ENCODE results near the gene TLE4. TPM values are rescaled to one million over a fixed set of nuclear protein-coding genes. Genes with fewer than 3 reads are reported as not detected.

TLE4 gene
- total and polyA plus RNA-seq, 2 donors from 2014 or later = 5.5 to 35.7 TPM

- Histone ChIP-seq H3K4me1 (ENCODE audit: control insufficient read depth in 2 of 3, insufficient read depth in 2 of 3, low read depth in 1 of 3, low read length in 3 of 3) (no peaks in the 10 kb centered on the region), H3K27me3 (ENCODE audit: control insufficient read depth, insufficient read depth, low read length) (no peaks in the 10 kb centered on the region), H3K27ac (ENCODE audit: low read depth in 2 of 2, low read length in 2 of 2) (no peak overlapping the region), H3K9me3 (ENCODE audit: control insufficient read depth in 2 of 3, insufficient read depth in 1 of 3, low read length in 3 of 3) (no peaks in the 10 kb centered on the region), H3K9ac (ENCODE audit: low read length in 3 of 3) (no peak overlapping the region), H3K36me3 (ENCODE audit: control insufficient read depth in 2 of 3, insufficient read depth in 3 of 3, low read length in 3 of 3) (no peaks in the 10 kb centered on the region), H3K4me3 (ENCODE audit: low read length in 3 of 3) (no peak overlapping the region)
- intact Hi-C loops (cut with DNase I) = no loop called here
- no peak for DNase-seq
- no peak for TF ChIP-seq CTCF (IDR thresholded peaks at IDR 0.05; ENCODE audit: borderline replicate concordance, extremely low read depth, insufficient read depth)
- FAIRE-seq = no peak
These were observed 61.8 kb downstream of the TLE4 start for GRCh38 chr9:79633558-79633957.

- intact Hi-C loops (cut with DNase I) = no loop called here
- no peak overlapping the region for H3K27ac ChIP-seq (ENCODE audit: low read depth in 2 of 2, low read length in 2 of 2)
- H3K9ac ChIP-seq (ENCODE audit: low read length in 3 of 3) = no peak overlapping the region
- no peaks in the 10 kb centered on the region for H3K9me3 ChIP-seq (ENCODE audit: control insufficient read depth in 2 of 3, insufficient read depth in 1 of 3, low read length in 3 of 3)
- no peak overlapping the region for H3K4me3 ChIP-seq (ENCODE audit: low read length in 3 of 3)
- no peaks in the 10 kb centered on the region for H3K36me3 ChIP-seq (ENCODE audit: control insufficient read depth in 2 of 3, insufficient read depth in 3 of 3, low read length in 3 of 3)
- H3K27me3 ChIP-seq (ENCODE audit: control insufficient read depth, insufficient read depth, low read length) = no peaks in the 10 kb centered on the region
- no peak for FAIRE-seq
- no peaks in the 10 kb centered on the region for H3K4me1 ChIP-seq (ENCODE audit: control insufficient read depth in 2 of 3, insufficient read depth in 2 of 3, low read depth in 1 of 3, low read length in 3 of 3)
- TF ChIP-seq CTCF (IDR thresholded peaks at IDR 0.05; ENCODE audit: borderline replicate concordance, extremely low read depth, insufficient read depth) = no peak
- no peak for DNase-seq
These were observed 65.6 kb downstream of the TLE4 start for GRCh38 chr9:79637177-79637925.

GRCh38 chr9:79638806-79639205, 67.0 kb downstream of the TLE4 start:
- no peak overlapping the region for H3K27ac ChIP-seq (ENCODE audit: low read depth in 2 of 2, low read length in 2 of 2)
- no peak overlapping the region for H3K9ac ChIP-seq (ENCODE audit: low read length in 3 of 3)
- H3K4me3 ChIP-seq (ENCODE audit: low read length in 3 of 3) = no peak overlapping the region
- DNase-seq = no peak
- TF ChIP-seq CTCF (IDR thresholded peaks at IDR 0.05; ENCODE audit: borderline replicate concordance, extremely low read depth, insufficient read depth) = no peak
- H3K27me3 ChIP-seq (ENCODE audit: control insufficient read depth, insufficient read depth, low read length) = no peaks in the 10 kb centered on the region
- no peaks in the 10 kb centered on the region for H3K4me1 ChIP-seq (ENCODE audit: control insufficient read depth in 2 of 3, insufficient read depth in 2 of 3, low read depth in 1 of 3, low read length in 3 of 3)
- intact Hi-C loops (cut with DNase I) = no loop called here
- FAIRE-seq = no peak
- H3K9me3 ChIP-seq (ENCODE audit: control insufficient read depth in 2 of 3, insufficient read depth in 1 of 3, low read length in 3 of 3) = no peaks in the 10 kb centered on the region
- H3K36me3 ChIP-seq (ENCODE audit: control insufficient read depth in 2 of 3, insufficient read depth in 3 of 3, low read length in 3 of 3) = no peaks in the 10 kb centered on the region
